K562 (cell line): Measurements from ENCODE around the gene ZSWIM8. TPM values are rescaled to one million over a fixed set of nuclear protein-coding genes. Genes with fewer than 3 reads are reported as not detected.

Source experiments
- BMI1 ChIP-seq: fragments of 150-350 bp; IDR thresholded peaks from 2 replicates; pipeline ENCODE4 v1.6.1; 2014; ENCODE audit warnings: low read length
- CBX3 ChIP-seq, 2 experiments: IDR thresholded peaks; 1 replicate in 1 of 2; 2 replicates in 1 of 2; pipeline ENCODE4 v1.6.1; 2012; ENCODE audit warnings: inconsistent platforms in 2 of 2, low read length in 2 of 2, borderline replicate concordance in 1 of 2, control low read depth in 1 of 2
- CREB3 ChIP-seq: fragments of 450-650 bp; conservative IDR thresholded peaks from 2 replicates; pipeline ENCODE4 v1.6.1; 2016; ENCODE audit warnings: missing genetic modification characterization, low read depth, mild to moderate bottlenecking, missing compliant biosample characterization, moderate library complexity
- CTCFL ChIP-seq: IDR thresholded peaks from 2 replicates; pipeline ENCODE4 v1.6.1; 2011; ENCODE audit warnings: borderline replicate concordance, low read depth, mild to moderate bottlenecking, moderate library complexity, low read length; ENCODE audit not compliant: insufficient read depth, poor library complexity, severe bottlenecking
- E2F5 ChIP-seq: sonication (generic); formaldehyde crosslinking; IDR thresholded peaks from 2 replicates; pipeline ENCODE4 v1.8.0; 2022; ENCODE audit warnings: mild to moderate bottlenecking, missing genetic modification reagents
- GABPB2 ChIP-seq: fragments of 250-450 bp; sonication (Bioruptor Pico); conservative IDR thresholded peaks from 2 replicates; pipeline ENCODE4 v1.5.1; 2021; ENCODE audit warnings: mild to moderate bottlenecking
- GATAD2B ChIP-seq: fragments of 450-650 bp; IDR thresholded peaks from 2 replicates; pipeline ENCODE4 v1.6.1; 2017; ENCODE audit warnings: mild to moderate bottlenecking, borderline replicate concordance
- ILK ChIP-seq: fragments of 450-650 bp; IDR thresholded peaks from 2 replicates; pipeline ENCODE4 v1.6.1; 2016; ENCODE audit warnings: missing genetic modification characterization, low read depth, mild to moderate bottlenecking, missing compliant biosample characterization, moderate library complexity, borderline replicate concordance
- KLF13 ChIP-seq: fragments of 450-650 bp; IDR thresholded peaks from 2 replicates; pipeline ENCODE4 v1.6.1; 2016; ENCODE audit warnings: missing genetic modification characterization, low read depth, mild to moderate bottlenecking, missing compliant biosample characterization, moderate library complexity, borderline replicate concordance
- LEF1 ChIP-seq: fragments of 450-650 bp; IDR thresholded peaks from 2 replicates; pipeline ENCODE4 v1.6.1; 2016; ENCODE audit warnings: mild to moderate bottlenecking
- MTF1 ChIP-seq: fragments of 250-450 bp; sonication (Bioruptor Pico); IDR thresholded peaks from 2 replicates; pipeline ENCODE4 v1.9.0; 2021; ENCODE audit warnings: moderate library complexity, mild to moderate bottlenecking, inconsistent platforms, borderline replicate concordance
- MYC ChIP-seq, 2 experiments: fragments of 250-450 bp in 1 of 2; sonication (Bioruptor Pico) in 1 of 2; IDR thresholded peaks; 2 replicates each; pipeline versions ENCODE4 v1.5.1 to v1.6.1; 2012 to 2021; ENCODE audit warnings: low read depth in 2 of 2, borderline replicate concordance in 1 of 2, improper control_type of control experiment in 1 of 2, low read length in 1 of 2, mild to moderate bottlenecking in 1 of 2, moderate library complexity in 1 of 2
- POLR2A ChIP-seq: fragments of 450-650 bp; conservative IDR thresholded peaks from 2 replicates; pipeline ENCODE4 v1.6.1; 2016
- RB1 ChIP-seq: fragments of 450-650 bp; IDR thresholded peaks from 2 replicates; pipeline ENCODE4 v1.6.1; 2017; ENCODE audit warnings: low read depth, mild to moderate bottlenecking
- STAT5B ChIP-seq: fragments of 250-450 bp; sonication (Bioruptor Pico); IDR thresholded peaks from 2 replicates; pipeline ENCODE4 v1.8.0; 2021; ENCODE audit warnings: mild to moderate bottlenecking, inconsistent platforms
- TEAD1 ChIP-seq, 2 experiments: fragments of 450-650 bp in 1 of 2; sonication (generic) in 1 of 2; formaldehyde crosslinking; IDR thresholded peaks; 2 replicates each; pipeline versions ENCODE4 v1.4.0 to v1.8.0; 2020 to 2022; ENCODE audit warnings: mild to moderate bottlenecking in 2 of 2, missing genetic modification reagents in 1 of 2
- TFAM ChIP-seq: fragments of 250-450 bp; sonication (Bioruptor Pico); conservative IDR thresholded peaks from 2 replicates; pipeline ENCODE4 v1.5.0; 2021; ENCODE audit warnings: mild to moderate bottlenecking, moderate library complexity
- ZKSCAN3 ChIP-seq: fragments of 250-450 bp; sonication (Bioruptor Pico); IDR thresholded peaks from 2 replicates; pipeline ENCODE4 v1.4.0; 2020
- ZNF3 ChIP-seq: fragments of 250-450 bp; sonication (Bioruptor Pico); IDR thresholded peaks from 2 replicates; pipeline ENCODE4 v1.5.0; 2021; ENCODE audit warnings: mild to moderate bottlenecking, moderate library complexity
- polyA plus RNA-seq, 8 experiments: library from polyadenylated mRNA; depleted of rRNA in 4 of 8; stranded (reverse) in 5 of 8; unstranded in 3 of 8; fragments of >200 nt; fragmentation: Nextera tagmentation in 2 of 8; fragmentation: Illumina TruSeq in 1 of 8; extraction: Ambion mirVana in 2 of 8; extraction: Trizol in 1 of 8; gene quantifications; 2 replicates each; pipeline versions ENCODE4 v1.2.1 to v1.2.3, GENCODE V29; 2011 to 2014; ENCODE audit warnings: inconsistent platforms in 1 of 8, missing spikeins in 1 of 8
- total RNA-seq, 7 experiments: library from RNA; depleted of rRNA in 6 of 7; stranded (reverse); fragments of >200 nt in 6 of 7; fragmentation: Illumina TruSeq in 2 of 7; extraction: Trizol in 2 of 7; gene quantifications; 2 replicates each; pipeline versions ENCODE4 v1.2.1 to v1.2.3, GENCODE V29; 2011 to 2021; ENCODE audit warnings: low replicate concordance in 1 of 7
- TF ChIP-seq, protein P1 (sequence below): sonication (generic); formaldehyde crosslinking; IDR thresholded peaks from 2 replicates; pipeline ENCODE4 v1.8.0; 2022; ENCODE audit warnings: missing genetic modification reagents, mild to moderate bottlenecking, borderline replicate concordance
- TF ChIP-seq, protein P2 (sequence below): fragments of 450-650 bp; conservative IDR thresholded peaks from 2 replicates; pipeline ENCODE4 v1.6.1; 2016; ENCODE audit warnings: missing genetic modification characterization, low read depth, mild to moderate bottlenecking, control low read depth, missing compliant biosample characterization

ZSWIM8 gene
- total and polyA plus RNA-seq, 9 of the 15 experiments (the other 6 are each of a cell fraction or from before 2014, with no cell fraction given): 5.6 to 47.8 (median 26.7) TPM

DNA sequence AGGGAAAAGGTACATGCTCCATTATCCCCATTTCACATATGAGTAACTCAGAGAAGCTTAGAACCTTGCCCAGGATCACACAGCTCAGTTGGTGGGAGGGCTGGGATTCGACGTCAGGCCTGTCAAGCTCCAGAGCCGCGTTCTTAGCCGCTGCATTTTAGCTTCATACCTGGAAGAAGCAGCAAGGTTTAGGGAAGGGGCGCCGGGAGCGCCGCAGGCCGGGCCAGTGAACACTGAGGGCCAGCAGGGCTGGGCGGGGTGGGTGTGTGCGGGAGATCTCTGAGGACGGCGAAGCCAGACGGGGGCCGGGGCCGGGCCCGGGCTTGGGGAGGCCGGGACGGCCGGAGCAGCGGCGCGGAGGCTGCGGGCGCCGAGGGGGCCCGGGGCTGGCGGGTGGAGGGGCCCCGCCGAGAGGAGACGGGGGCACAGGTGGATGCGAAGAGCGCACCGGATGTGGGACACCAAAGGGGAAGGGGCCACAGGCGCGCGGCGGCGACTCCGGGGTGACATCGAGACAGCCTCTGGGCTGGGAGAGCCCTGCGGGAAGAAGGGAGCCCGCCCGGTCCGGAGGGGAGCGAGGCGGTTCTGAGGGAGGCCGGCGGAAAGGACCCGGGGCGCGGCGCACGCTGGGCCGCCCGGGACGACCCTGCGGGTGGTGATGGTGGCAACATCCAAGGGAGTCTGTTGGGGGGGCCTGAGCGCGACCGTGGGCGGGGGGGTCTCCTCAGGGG lies 25.5 kb downstream of the ZSWIM8 start (continued):
- TF ChIP-seq CREB3 (tag): no peak
- TF ChIP-seq, protein P1, sequence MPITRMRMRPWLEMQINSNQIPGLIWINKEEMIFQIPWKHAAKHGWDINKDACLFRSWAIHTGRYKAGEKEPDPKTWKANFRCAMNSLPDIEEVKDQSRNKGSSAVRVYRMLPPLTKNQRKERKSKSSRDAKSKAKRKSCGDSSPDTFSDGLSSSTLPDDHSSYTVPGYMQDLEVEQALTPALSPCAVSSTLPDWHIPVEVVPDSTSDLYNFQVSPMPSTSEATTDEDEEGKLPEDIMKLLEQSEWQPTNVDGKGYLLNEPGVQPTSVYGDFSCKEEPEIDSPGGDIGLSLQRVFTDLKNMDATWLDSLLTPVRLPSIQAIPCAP (CRISPR knock-in tag): no peak
- 0 out of 2 replicates have a peak, but pooled peaks have one; percentile 24 for TF ChIP-seq RB1
- TF ChIP-seq KLF13 (tag): no peak
- TF ChIP-seq LEF1: no peak
- no peak for TF ChIP-seq ZNF3
- TF ChIP-seq TEAD1 (CRISPR knock-in tag; IDR thresholded peaks at IDR 0.05): peak in 1 of 2 experiments; percentile 55; a peak in 1 of 4 replicates
- TF ChIP-seq MTF1: no peak
- TF ChIP-seq GABPB2 (CRISPR knock-in tag): no peak
- TF ChIP-seq CTCFL: no peak
- TF ChIP-seq MYC (IDR thresholded peaks at IDR 0.05; ENCODE audit: low read depth, low read length): no peak
- no peak for TF ChIP-seq MYC (CRISPR knock-in tag; IDR thresholded peaks at IDR 0.05; ENCODE audit: borderline replicate concordance, low read depth)
- no peak for TF ChIP-seq ILK (tag)
- TF ChIP-seq E2F5 (CRISPR knock-in tag): 0 out of 2 replicates have a peak, but pooled peaks have one; percentile 2
- TF ChIP-seq POLR2A: no peak
- no peak for TF ChIP-seq TFAM (CRISPR knock-in tag)
- TF ChIP-seq, protein P2, sequence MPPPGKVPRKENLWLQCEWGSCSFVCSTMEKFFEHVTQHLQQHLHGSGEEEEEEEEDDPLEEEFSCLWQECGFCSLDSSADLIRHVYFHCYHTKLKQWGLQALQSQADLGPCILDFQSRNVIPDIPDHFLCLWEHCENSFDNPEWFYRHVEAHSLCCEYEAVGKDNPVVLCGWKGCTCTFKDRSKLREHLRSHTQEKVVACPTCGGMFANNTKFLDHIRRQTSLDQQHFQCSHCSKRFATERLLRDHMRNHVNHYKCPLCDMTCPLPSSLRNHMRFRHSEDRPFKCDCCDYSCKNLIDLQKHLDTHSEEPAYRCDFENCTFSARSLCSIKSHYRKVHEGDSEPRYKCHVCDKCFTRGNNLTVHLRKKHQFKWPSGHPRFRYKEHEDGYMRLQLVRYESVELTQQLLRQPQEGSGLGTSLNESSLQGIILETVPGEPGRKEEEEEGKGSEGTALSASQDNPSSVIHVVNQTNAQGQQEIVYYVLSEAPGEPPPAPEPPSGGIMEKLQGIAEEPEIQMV: no peak
- no peak for TF ChIP-seq CBX3 (IDR thresholded peaks at IDR 0.05; ENCODE audit: borderline replicate concordance in 1 of 2, low read length in 2 of 2)
- TF ChIP-seq ZKSCAN3 (CRISPR knock-in tag): no peak
- TF ChIP-seq STAT5B (CRISPR knock-in tag): no peak
- no peak for TF ChIP-seq BMI1
- peak; percentile 43; the same call in 1 of the 2 replicates for TF ChIP-seq GATAD2B
